IMR-90 (cell line): Measurements from ENCODE around the gene FBXO31. TPM values are rescaled to one million over a fixed set of nuclear protein-coding genes. Genes with fewer than 3 reads are reported as not detected.

Experiments used
- ATAC-seq: fragments of 200-7000 bp; cut with Tn5 transposase; 2 replicates; pipeline ENCODE4 v1.9.1; 2020; ENCODE audit warnings: low read depth, mild to moderate bottlenecking, moderate library complexity
- BruUV-seq: library from RNA; stranded (reverse); fragments of 400-500 nt; replicated peaks from 2 replicates; lab custom pipeline; 2021; lab: Mats Ljungman, UMichigan
- CTCF ChIA-PET: fragments of 300-600 bp; formaldehyde crosslinking; extraction: SDS; loops from one replicate; lab custom pipeline; 2021; ENCODE audit warnings: antibody characterized with exemption; lab: Yijun Ruan, JAX
- POLR2A ChIA-PET: fragments of 300-600 bp; sonication (Branson Sonifier 250); formaldehyde crosslinking; loops from one replicate; lab custom pipeline; 2022; ENCODE audit warnings: antibody characterized with exemption; ENCODE audit not compliant: unreplicated experiment; lab: Charles Lee
- DNase-seq: peaks from one replicate; pipeline ENCODE4 v3.0.0; 2013
- H2AFZ ChIP-seq: replicated peaks from 2 replicates; pipeline ENCODE3; 2013; ENCODE audit warnings: low read length, mild to moderate bottlenecking; ENCODE audit not compliant: poor library complexity
- H2AK5ac ChIP-seq: 2 replicates; pipeline ENCODE4 v1.6.1; 2013; ENCODE audit warnings: low read depth, low read length, inconsistent platforms
- H2AK9ac ChIP-seq: replicated peaks from 2 replicates; pipeline ENCODE3; 2013; ENCODE audit warnings: mild to moderate bottlenecking, low read depth, low read length, moderate library complexity; ENCODE audit not compliant: poor library complexity
- H2BK120ac ChIP-seq: 2 replicates; pipeline ENCODE4 v1.6.1; 2013; ENCODE audit warnings: low read depth, low read length, inconsistent platforms
- H2BK15ac ChIP-seq: 3 replicates; pipeline ENCODE4 v1.6.1; 2013; ENCODE audit warnings: low read depth, low read length, inconsistent platforms
- H2BK20ac ChIP-seq: 2 replicates; pipeline ENCODE4 v1.6.1; 2013; ENCODE audit warnings: low read depth, mild to moderate bottlenecking, inconsistent platforms, low read length, moderate library complexity
- H2BK5ac ChIP-seq: 2 replicates; pipeline ENCODE4 v1.6.1; 2013; ENCODE audit warnings: mild to moderate bottlenecking, low read depth, low read length, inconsistent platforms; ENCODE audit not compliant: poor library complexity, severe bottlenecking
- H3K14ac ChIP-seq: replicated peaks from 2 replicates; pipeline ENCODE4 v1.6.1; 2013; ENCODE audit warnings: low read depth, low read length, inconsistent platforms
- H3K18ac ChIP-seq: 2 replicates; pipeline ENCODE4 v1.6.1; 2013; ENCODE audit warnings: low read depth, low read length, control low read depth
- H3K23ac ChIP-seq: 2 replicates; pipeline ENCODE4 v1.6.1; 2013; ENCODE audit warnings: low read depth, low read length, inconsistent platforms
- H3K27ac ChIP-seq: 2 replicates; pipeline ENCODE4 v1.5.1; 2013; ENCODE audit warnings: mild to moderate bottlenecking, control low read depth, low read length; ENCODE audit not compliant: insufficient read depth
- H3K27me3 ChIP-seq: 2 replicates; pipeline ENCODE4 v1.6.1; 2013; ENCODE audit warnings: low read length; ENCODE audit not compliant: control insufficient read depth, insufficient read depth
- H3K36me3 ChIP-seq: 2 replicates; pipeline ENCODE4 v1.6.1; 2013; ENCODE audit warnings: low read length, mixed read lengths; ENCODE audit not compliant: control insufficient read depth, insufficient read depth
- H3K4ac ChIP-seq: 2 replicates; pipeline ENCODE4 v1.6.1; 2013; ENCODE audit warnings: low read depth, low read length, inconsistent platforms
- H3K4me1 ChIP-seq: 2 replicates; pipeline ENCODE4 v1.6.1; 2013; ENCODE audit warnings: low read length, mixed read lengths; ENCODE audit not compliant: control insufficient read depth, insufficient read depth
- H3K4me2 ChIP-seq: 2 replicates; pipeline ENCODE4 v1.6.1; 2013; ENCODE audit warnings: low read depth, mild to moderate bottlenecking, control low read depth, low read length, moderate library complexity
- H3K4me3 ChIP-seq: 2 replicates; pipeline ENCODE4 v1.5.1; 2013; ENCODE audit warnings: low read depth, mild to moderate bottlenecking, control low read depth, low read length, moderate library complexity; ENCODE audit not compliant: insufficient read depth
- H3K56ac ChIP-seq: 2 replicates; pipeline ENCODE4 v1.6.1; 2013; ENCODE audit warnings: low read length, inconsistent platforms; ENCODE audit not compliant: insufficient read depth; ENCODE audit errors: extremely low read depth
- H3K79me1 ChIP-seq, 2 experiments: 2 replicates each; pipeline ENCODE4 v1.6.1; 2013; ENCODE audit warnings: low read length in 2 of 2, inconsistent platforms in 1 of 2, low read depth in 1 of 2
- H3K9ac ChIP-seq: 2 replicates; pipeline ENCODE4 v1.6.1; 2013; ENCODE audit warnings: low read depth, low read length, control low read depth
- H3K9me1 ChIP-seq: 2 replicates; pipeline ENCODE4 v1.6.1; 2013; ENCODE audit warnings: low read length, inconsistent platforms; ENCODE audit not compliant: insufficient read depth
- H3K9me3 ChIP-seq: 2 replicates; pipeline ENCODE4 v1.6.1; 2013; ENCODE audit warnings: low read length; ENCODE audit not compliant: control insufficient read depth, insufficient read depth
- H4K20me1 ChIP-seq: 2 replicates; pipeline ENCODE4 v1.6.1; 2013; ENCODE audit warnings: low read length, inconsistent platforms; ENCODE audit not compliant: insufficient read depth
- H4K5ac ChIP-seq: 2 replicates; pipeline ENCODE4 v1.6.1; 2013; ENCODE audit warnings: mild to moderate bottlenecking, low read depth, low read length, control low read depth
- H4K8ac ChIP-seq, 2 experiments: 2 replicates each; pipeline ENCODE4 v1.6.1; 2013; ENCODE audit warnings: low read depth in 2 of 2, low read length in 2 of 2, control low read depth in 1 of 2, inconsistent platforms in 1 of 2
- H4K91ac ChIP-seq: 2 replicates; pipeline ENCODE4 v1.6.1; 2013; ENCODE audit warnings: low read depth, low read length, inconsistent platforms; ENCODE audit not compliant: insufficient read depth
- BHLHE40 ChIP-seq: fragments of 150-350 bp; IDR thresholded peaks from 2 replicates; pipeline ENCODE4 v1.6.1; 2016; ENCODE audit warnings: mild to moderate bottlenecking, low read depth, low read length
- FOS ChIP-seq: fragments of 150-350 bp; IDR thresholded peaks from 2 replicates; pipeline ENCODE4 v1.6.1; 2016; ENCODE audit warnings: low read depth, low read length
- MXI1 ChIP-seq: IDR thresholded peaks from 2 replicates; pipeline ENCODE4 v1.6.1; 2012; ENCODE audit warnings: low read depth, mild to moderate bottlenecking, low read length, moderate library complexity, borderline replicate concordance
- WGBS, 2 experiments: methylation state at CpG; one replicate each; pipeline versions ENCODE4 v1.1.5 to v1.1.7; 2013; ENCODE audit warnings: missing lambda C conversion rate in 2 of 2; ENCODE audit not compliant: insufficient read length in 1 of 2; ENCODE audit errors: extremely low coverage in 2 of 2; 5-methylcytosine and 5-hydroxymethylcytosine counted together
- dilution Hi-C: fragments of 300-500 bp; cut with HindIII; formaldehyde crosslinking; loops from one replicate; pipeline ENCODE4 v1.14.3; 2018; ENCODE audit warnings: low sequenced_read_pairs; ENCODE audit not compliant: unreplicated experiment
- in situ Hi-C: fragments of 300-500 bp; cut with MboI; formaldehyde crosslinking; loops from 3 replicates; pipeline ENCODE4 v1.14.3; 2019; ENCODE audit warnings: low sequenced_read_pairs, inconsistent platforms, mixed read lengths
- intact Hi-C: fragments of 100-400 bp; cut with micrococcal nuclease; formaldehyde crosslinking; loops from 2 replicates; pipeline ENCODE4 v1.10.0; 2022
- polyA plus RNA-seq, 3 experiments: library from polyadenylated mRNA; depleted of rRNA; stranded (reverse); fragments of >200 nt; gene quantifications; 2 replicates each; pipeline ENCODE4 v1.2.3, GENCODE V29; 2012; ENCODE audit warnings: low replicate concordance in 1 of 3
- total RNA-seq: library from RNA; depleted of rRNA; stranded (reverse); fragments of >200 nt; gene quantifications from 2 replicates; pipeline ENCODE4 v1.2.3, GENCODE V29; 2012
- TF ChIP-seq, protein P1 (sequence below): fragments of 150-350 bp; IDR thresholded peaks from 2 replicates; pipeline ENCODE4 v1.6.1; 2017; ENCODE audit warnings: mild to moderate bottlenecking, antibody characterized with exemption, low read length, low read depth

FBXO31 gene
- total and polyA plus RNA-seq, 2 of the 4 experiments (the other 2 are of a cell fraction), result 10.4 to 16.9 TPM

DNA sequence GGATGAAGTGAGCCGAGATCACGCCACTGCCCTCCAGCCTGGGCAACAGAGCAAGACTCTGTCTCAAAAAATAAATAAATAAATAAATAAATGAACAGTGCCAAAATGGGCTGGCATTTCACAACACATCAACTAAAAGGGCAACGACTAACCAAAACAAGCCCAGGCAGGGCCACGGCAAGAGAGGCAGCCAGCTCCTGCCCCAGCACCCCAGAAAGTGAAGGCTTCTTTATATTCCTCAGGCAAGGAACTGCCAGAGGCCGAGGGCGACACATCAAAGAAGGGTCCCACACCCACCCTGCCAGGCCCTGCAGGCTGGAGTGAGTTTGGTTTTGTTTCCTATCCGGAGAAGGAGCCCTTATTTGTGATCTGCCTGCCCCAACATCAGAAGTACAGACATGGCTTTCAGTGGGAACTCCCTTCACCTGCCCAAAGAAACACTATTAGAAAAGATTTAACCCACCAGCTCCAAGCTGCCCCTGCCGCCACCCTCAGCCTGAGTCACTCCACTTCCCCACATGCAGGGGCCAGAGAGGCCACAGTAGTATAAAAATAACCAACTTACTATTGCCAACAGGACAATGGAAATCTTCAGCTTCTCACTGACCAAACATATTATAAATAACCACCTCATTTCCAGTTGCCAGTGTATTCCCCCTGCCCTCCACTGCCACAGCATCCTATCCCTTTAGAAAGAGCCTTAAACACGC lies 8.0 kb downstream of the FBXO31 start:
- ChIA-PET POLR2A (interaction anchor here (0.7 kb wide), 1 partner anchor 150 kb away, joined by 3 read pairs; no protein-coding TSS in a partner anchor), CTCF (interaction anchor here (0.6 kb wide), 1 partner anchor 396 kb away, joined by 4 read pairs; no protein-coding TSS in a partner anchor)
- Histone ChIP-seq H2BK15ac (no peak overlapping the region), H4K20me1 (peaks cover 61% of the 10 kb centered on the region), H3K23ac (no peak overlapping the region), H3K4me1 (peaks cover 10% of the 10 kb centered on the region), H2BK120ac (no peak overlapping the region), H2BK5ac (no peak overlapping the region), H3K14ac (no peak overlapping the region), H3K79me1 (peaks cover 34 to 73% of the 10 kb centered on the region in 2 experiments), H3K9me1 (peaks cover 15% of the 10 kb centered on the region; the same call in 1 of the 2 replicates), H3K18ac (no peak overlapping the region), H3K27me3 (no peaks in the 10 kb centered on the region), H3K27ac (no peak overlapping the region), H2AK5ac (no peak overlapping the region), H2BK20ac (no peak overlapping the region), H3K36me3 (no peaks in the 10 kb centered on the region), H3K4me2 (peak overlapping the region; percentile 34; the same call in 1 of the 2 replicates), H3K4ac (no peak overlapping the region), H4K5ac (no peak overlapping the region), H4K8ac (no peak overlapping the region), H4K91ac (no peak overlapping the region), H2AK9ac (no peak overlapping the region), H3K9ac (no peak overlapping the region), H3K4me3 (no peak overlapping the region), H2AFZ (no peak overlapping the region), H3K9me3 (no peaks in the 10 kb centered on the region), H3K56ac (no peak overlapping the region)
- no TSS peak for BruUV-seq
- intact Hi-C loops (no loop called here), dilution Hi-C loops (no loop called here), in situ Hi-C loops (no loop called here)
- peak; percentile 74 for ATAC-seq
- DNase-seq, result peak; percentile 55
- 70% methylated on average over 2 of the region's 9 CpGs; no CpG with 5 or more reads in 1 of the 2 experiments for WGBS, 2 experiments
- TF ChIP-seq MXI1 (no peak), BHLHE40 (peak; percentile 78), FOS (0 out of 2 replicates have a peak, but pooled peaks have one; percentile 21)
- TF ChIP-seq, protein P1, sequence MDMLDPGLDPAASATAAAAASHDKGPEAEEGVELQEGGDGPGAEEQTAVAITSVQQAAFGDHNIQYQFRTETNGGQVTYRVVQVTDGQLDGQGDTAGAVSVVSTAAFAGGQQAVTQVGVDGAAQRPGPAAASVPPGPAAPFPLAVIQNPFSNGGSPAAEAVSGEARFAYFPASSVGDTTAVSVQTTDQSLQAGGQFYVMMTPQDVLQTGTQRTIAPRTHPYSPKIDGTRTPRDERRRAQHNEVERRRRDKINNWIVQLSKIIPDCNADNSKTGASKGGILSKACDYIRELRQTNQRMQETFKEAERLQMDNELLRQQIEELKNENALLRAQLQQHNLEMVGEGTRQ, result no peak
